Large intestine (tissue), 3 donors: ENCODE results near the gene KRT80. TPM values are rescaled to one million over a fixed set of nuclear protein-coding genes. Genes with fewer than 3 reads are reported as not detected.

Experiments used
- DNase-seq, 2 donors: peaks; one replicate each; pipeline versions ENCODE4 v3.0.0 to v3.0.0-alpha.2; 2013
- H3K27ac ChIP-seq: one replicate; pipeline ENCODE4 v1.5.1; 2013; ENCODE audit warnings: low read length
- H3K27me3 ChIP-seq: 2 replicates; pipeline ENCODE4 v1.6.1; 2013; ENCODE audit warnings: low read length; ENCODE audit not compliant: control insufficient read depth, insufficient read depth
- H3K36me3 ChIP-seq: 2 replicates; pipeline ENCODE4 v1.6.1; 2013; ENCODE audit warnings: low read length; ENCODE audit not compliant: control insufficient read depth, insufficient read depth
- H3K4me1 ChIP-seq: one replicate; pipeline ENCODE4 v1.6.1; 2013; ENCODE audit warnings: low read length; ENCODE audit not compliant: control insufficient read depth, insufficient read depth
- H3K4me3 ChIP-seq: one replicate; pipeline ENCODE4 v1.5.1; 2013; ENCODE audit warnings: low read length
- H3K9me3 ChIP-seq: one replicate; pipeline ENCODE4 v1.6.1; 2013; ENCODE audit warnings: mild to moderate bottlenecking, low read depth, low read length, moderate library complexity; ENCODE audit not compliant: control insufficient read depth
- WGBS: methylation state at CpG from one replicate; pipeline ENCODE4 v1.1.5; 2013; ENCODE audit warnings: low lambda C conversion rate; ENCODE audit not compliant: insufficient coverage; 5-methylcytosine and 5-hydroxymethylcytosine counted together
- polyA plus RNA-seq: library from polyadenylated mRNA; unstranded; fragments of 120-200 nt; gene quantifications from one replicate; pipeline ENCODE4 v1.2.1, GENCODE V29; 2013

KRT80 gene
- polyA plus RNA-seq, 1 donor: 0.45 TPM

GRCh38 chr12:52178984-52179383 is 12.8 kb downstream of the KRT80 start:
- Histone ChIP-seq H3K27me3 (no peaks in the 10 kb centered on the region), H3K27ac (no peak overlapping the region), H3K9me3 (no peaks in the 10 kb centered on the region), H3K4me1 (no peaks in the 10 kb centered on the region), H3K4me3 (no peak overlapping the region), H3K36me3 (no peaks in the 10 kb centered on the region)
- no peak for DNase-seq
- no CpG with 5 or more reads among the region's 2 CpGs for WGBS

- WGBS: no CpG with 5 or more reads among the region's 7 CpGs
- H3K4me3 ChIP-seq: no peak overlapping the region
- no peak overlapping the region for H3K27ac ChIP-seq
- no peak for DNase-seq
- H3K36me3 ChIP-seq: no peaks in the 10 kb centered on the region
- H3K4me1 ChIP-seq: no peaks in the 10 kb centered on the region
- H3K9me3 ChIP-seq: no peaks in the 10 kb centered on the region
- no peaks in the 10 kb centered on the region for H3K27me3 ChIP-seq
Measured at GRCh38 chr12:52178443-52178842, 13.4 kb downstream of the KRT80 start.

- DNase-seq: no peak
- Histone ChIP-seq H3K4me3 (no peak overlapping the region), H3K4me1 (no peaks in the 10 kb centered on the region), H3K36me3 (no peaks in the 10 kb centered on the region), H3K27me3 (no peaks in the 10 kb centered on the region), H3K9me3 (no peaks in the 10 kb centered on the region), H3K27ac (no peak overlapping the region)
- 28% methylated on average over 2 of the region's 20 CpGs for WGBS
Measured at GRCh38 chr12:52175371-52176350, 16.2 kb downstream of the KRT80 start.

- DNase-seq: no peak
- WGBS: no CpG with 5 or more reads among the region's 20 CpGs
- H3K9me3 ChIP-seq: no peaks in the 10 kb centered on the region
- no peaks in the 10 kb centered on the region for H3K36me3 ChIP-seq
- H3K27me3 ChIP-seq: no peaks in the 10 kb centered on the region
- H3K27ac ChIP-seq: no peak overlapping the region
- no peak overlapping the region for H3K4me3 ChIP-seq
- H3K4me1 ChIP-seq: peaks cover 8% of the 10 kb centered on the region
Measured at GRCh38 chr12:52173526-52173925, 18.3 kb downstream of the KRT80 start.

- no CpG with 5 or more reads among the region's 17 CpGs for WGBS
- DNase-seq: no peak
- no peaks in the 10 kb centered on the region for H3K9me3 ChIP-seq
Measured at GRCh38 chr12:52172956-52173355, 18.9 kb downstream of the KRT80 start.

GRCh38 chr12:52171950-52172512 is 19.8 kb downstream of the KRT80 start:
- WGBS: no CpG with 5 or more reads among the region's 10 CpGs
- no peak for DNase-seq

More at GRCh38 chr12:52172956-52173355, 18.9 kb downstream of the KRT80 start:
- Histone ChIP-seq H3K27me3 (no peaks in the 10 kb centered on the region), H3K36me3 (no peaks in the 10 kb centered on the region), H3K4me3 (no peak overlapping the region), H3K4me1 (peaks cover 12% of the 10 kb centered on the region), H3K27ac (no peak overlapping the region)

GRCh38 chr12:52170827-52171226 is 21.0 kb downstream of the KRT80 start:
- H3K4me3 ChIP-seq: no peak overlapping the region
- DNase-seq: no peak
- no peaks in the 10 kb centered on the region for H3K27me3 ChIP-seq
- WGBS: no CpG with 5 or more reads among the region's 9 CpGs
- H3K4me1 ChIP-seq: peaks cover 14% of the 10 kb centered on the region
- H3K36me3 ChIP-seq: no peaks in the 10 kb centered on the region
- no peaks in the 10 kb centered on the region for H3K9me3 ChIP-seq
- no peak overlapping the region for H3K27ac ChIP-seq

More at GRCh38 chr12:52171950-52172512, 19.8 kb downstream of the KRT80 start:
- no peaks in the 10 kb centered on the region for H3K27me3 ChIP-seq
- H3K4me3 ChIP-seq: no peak overlapping the region
- no peaks in the 10 kb centered on the region for H3K36me3 ChIP-seq
- H3K4me1 ChIP-seq: peaks cover 14% of the 10 kb centered on the region
- H3K9me3 ChIP-seq: no peaks in the 10 kb centered on the region
- no peak overlapping the region for H3K27ac ChIP-seq

- Histone ChIP-seq H3K36me3 (no peaks in the 10 kb centered on the region), H3K27me3 (no peaks in the 10 kb centered on the region), H3K9me3 (no peaks in the 10 kb centered on the region), H3K4me3 (no peak overlapping the region), H3K4me1 (peaks cover 14% of the 10 kb centered on the region), H3K27ac (no peak overlapping the region)
- no CpG with 5 or more reads among the region's 1 CpG for WGBS
- DNase-seq: no peak
Measured at GRCh38 chr12:52169886-52170285, 21.9 kb downstream of the KRT80 start.

GRCh38 chr12:52168019-52168717 is 23.6 kb downstream of the KRT80 start:
- peak; percentile 92 to 95 for DNase-seq
- H3K9me3 ChIP-seq: no peaks in the 10 kb centered on the region
- peaks cover 17% of the 10 kb centered on the region for H3K4me1 ChIP-seq
- H3K4me3 ChIP-seq: no peak overlapping the region
- no peaks in the 10 kb centered on the region for H3K27me3 ChIP-seq
- H3K27ac ChIP-seq: peak overlapping the region; percentile 69
- no peaks in the 10 kb centered on the region for H3K36me3 ChIP-seq
- WGBS: no CpG with 5 or more reads among the region's 12 CpGs

GRCh38 chr12:52167526-52167925 is 24.3 kb downstream of the KRT80 start:
- peaks cover 17% of the 10 kb centered on the region for H3K4me1 ChIP-seq
- H3K9me3 ChIP-seq: no peaks in the 10 kb centered on the region
- WGBS: no CpG with 5 or more reads among the region's 3 CpGs
- H3K36me3 ChIP-seq: no peaks in the 10 kb centered on the region
- H3K27me3 ChIP-seq: no peaks in the 10 kb centered on the region
- peak overlapping the region; percentile 69 for H3K27ac ChIP-seq
- peak; percentile 71 to 88 for DNase-seq
- no peak overlapping the region for H3K4me3 ChIP-seq
